ENCODE data around the gene OGFR. TPM values are rescaled to one million over a fixed set of nuclear protein-coding genes. Genes with fewer than 3 reads are reported as not detected.

Gene OGFR
- total and polyA plus RNA-seq, 2 experiments from 2014 or later = 9.9 to 52.2 TPM

DNA sequence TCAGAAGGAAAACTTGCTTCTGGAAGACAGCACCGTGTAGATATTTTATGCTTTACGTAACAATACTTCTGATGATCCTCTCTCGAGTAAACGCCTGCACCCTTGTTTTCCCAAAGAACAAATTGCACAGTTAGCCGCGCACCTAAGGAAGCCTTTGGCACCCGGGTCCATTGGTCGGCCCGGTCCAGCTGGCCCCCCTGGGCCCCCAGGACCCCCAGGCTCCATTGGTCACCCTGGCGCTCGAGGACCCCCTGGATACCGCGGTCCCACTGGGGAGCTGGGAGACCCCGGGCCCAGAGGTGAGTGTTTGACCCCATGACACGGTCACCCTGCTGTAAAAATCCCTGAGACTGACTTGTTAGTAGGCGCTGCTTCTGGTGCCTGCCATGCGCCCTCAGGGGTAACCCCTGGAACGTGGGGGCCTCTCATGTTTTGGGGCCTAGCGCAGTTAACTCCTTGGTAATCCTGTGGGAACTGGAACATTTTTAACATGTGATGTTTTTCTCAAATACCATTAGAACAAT, 32.4 kb downstream of the OGFR start:
- H3F3A ChIP-seq (ENCODE audit: insufficient read depth) = no peaks in the 10 kb centered on the region
- no peaks in the 10 kb centered on the region for H3K27me3 ChIP-seq (replicated peaks; ENCODE audit: insufficient read depth)
- H3K9ac ChIP-seq = no peak overlapping the region
- no peaks in the 10 kb centered on the region for H3K9me3 ChIP-seq (ENCODE audit: low read depth)
- no peaks in the 10 kb centered on the region for H3K36me3 ChIP-seq (ENCODE audit: low read depth)
- no peaks in the 10 kb centered on the region for H3K79me2 ChIP-seq (ENCODE audit: insufficient read depth)
- H3K4me3 ChIP-seq = no peak overlapping the region
- in situ Hi-C loops (cut with MboI) = no loop called here
- no peaks in the 10 kb centered on the region for H3K4me1 ChIP-seq (ENCODE audit: insufficient read depth)
- H3K27ac ChIP-seq = no peak overlapping the region
- no peak for DNase-seq
- TF ChIP-seq EZH2phosphoT487 (IDR thresholded peaks at IDR 0.05; ENCODE audit: insufficient read depth, low read depth) = no peak
- no peak for TF ChIP-seq EZH2 (IDR thresholded peaks at IDR 0.05; ENCODE audit: insufficient read depth, poor library complexity, severe bottlenecking)
- WGBS, 2 experiments (ENCODE audit: low coverage in 1 of 2, low lambda C conversion rate in 2 of 2, missing lambda C conversion rate in 2 of 2) = 83 to 87% methylated on average over 16 to 19 of the region's 19 CpGs
- H3K4me2 ChIP-seq (ENCODE audit: unreplicated experiment) = no peak overlapping the region
- H4K20me1 ChIP-seq (ENCODE audit: insufficient read depth) = no peaks in the 10 kb centered on the region
- no peak overlapping the region for H2AFZ ChIP-seq
- H3K9me2 ChIP-seq (ENCODE audit: insufficient read depth) = no peaks in the 10 kb centered on the region

GRCh38 chr20:62837790-62838127, 33.1 kb downstream of the OGFR start:
- no peaks in the 10 kb centered on the region for H3K9me3 ChIP-seq (ENCODE audit: low read depth)
- H3K27me3 ChIP-seq (replicated peaks; ENCODE audit: insufficient read depth) = no peaks in the 10 kb centered on the region
- in situ Hi-C loops (cut with MboI) = no loop called here
- H3K4me1 ChIP-seq (ENCODE audit: insufficient read depth) = no peaks in the 10 kb centered on the region
- no peaks in the 10 kb centered on the region for H3K79me2 ChIP-seq (ENCODE audit: insufficient read depth)
- H4K20me1 ChIP-seq (ENCODE audit: insufficient read depth) = no peaks in the 10 kb centered on the region
- no peaks in the 10 kb centered on the region for H3K36me3 ChIP-seq (ENCODE audit: low read depth)
- no peak overlapping the region for H3K4me2 ChIP-seq (ENCODE audit: unreplicated experiment)
- no peak overlapping the region for H3K4me3 ChIP-seq
- WGBS, 2 experiments (ENCODE audit: low coverage in 1 of 2, low lambda C conversion rate in 2 of 2, missing lambda C conversion rate in 2 of 2) = 67 to 71% methylated on average over 8 of the region's 8 CpGs
- no peak overlapping the region for H3K9ac ChIP-seq
- no peak for DNase-seq
- no peaks in the 10 kb centered on the region for H3K9me2 ChIP-seq (ENCODE audit: insufficient read depth)
- H2AFZ ChIP-seq = no peak overlapping the region
- TF ChIP-seq EZH2phosphoT487 (IDR thresholded peaks at IDR 0.05; ENCODE audit: insufficient read depth, low read depth) (no peak), EZH2 (IDR thresholded peaks at IDR 0.05; ENCODE audit: insufficient read depth, poor library complexity, severe bottlenecking) (no peak)
- H3F3A ChIP-seq (ENCODE audit: insufficient read depth) = no peaks in the 10 kb centered on the region
- no peak overlapping the region for H3K27ac ChIP-seq

- H3K27me3 ChIP-seq (replicated peaks; ENCODE audit: insufficient read depth) = no peaks in the 10 kb centered on the region
- no peaks in the 10 kb centered on the region for H3K79me2 ChIP-seq (ENCODE audit: insufficient read depth)
- no peaks in the 10 kb centered on the region for H3K4me1 ChIP-seq (ENCODE audit: insufficient read depth)
- peak; percentile 67 for DNase-seq
- no peaks in the 10 kb centered on the region for H3K9me3 ChIP-seq (ENCODE audit: low read depth)
- H3K9ac ChIP-seq = no peak overlapping the region
- H3K4me3 ChIP-seq = no peak overlapping the region
- no peaks in the 10 kb centered on the region for H3K9me2 ChIP-seq (ENCODE audit: insufficient read depth)
- no peaks in the 10 kb centered on the region for H3K36me3 ChIP-seq (ENCODE audit: low read depth)
- WGBS, 2 experiments (ENCODE audit: low coverage in 1 of 2, low lambda C conversion rate in 2 of 2, missing lambda C conversion rate in 2 of 2) = 50 to 51% methylated on average over 27 of the region's 27 CpGs
- TF ChIP-seq EZH2 (IDR thresholded peaks at IDR 0.05; ENCODE audit: insufficient read depth, poor library complexity, severe bottlenecking) (no peak), EZH2phosphoT487 (IDR thresholded peaks at IDR 0.05; ENCODE audit: insufficient read depth, low read depth) (no peak)
- no peak overlapping the region for H2AFZ ChIP-seq
- H3K27ac ChIP-seq = no peak overlapping the region
- no peaks in the 10 kb centered on the region for H3F3A ChIP-seq (ENCODE audit: insufficient read depth)
- no peak overlapping the region for H3K4me2 ChIP-seq (ENCODE audit: unreplicated experiment)
- no peaks in the 10 kb centered on the region for H4K20me1 ChIP-seq (ENCODE audit: insufficient read depth)
- in situ Hi-C loops (cut with MboI) = no loop called here
Observed at GRCh38 chr20:62838128-62838891, 33.7 kb downstream of the OGFR start.

DNA sequence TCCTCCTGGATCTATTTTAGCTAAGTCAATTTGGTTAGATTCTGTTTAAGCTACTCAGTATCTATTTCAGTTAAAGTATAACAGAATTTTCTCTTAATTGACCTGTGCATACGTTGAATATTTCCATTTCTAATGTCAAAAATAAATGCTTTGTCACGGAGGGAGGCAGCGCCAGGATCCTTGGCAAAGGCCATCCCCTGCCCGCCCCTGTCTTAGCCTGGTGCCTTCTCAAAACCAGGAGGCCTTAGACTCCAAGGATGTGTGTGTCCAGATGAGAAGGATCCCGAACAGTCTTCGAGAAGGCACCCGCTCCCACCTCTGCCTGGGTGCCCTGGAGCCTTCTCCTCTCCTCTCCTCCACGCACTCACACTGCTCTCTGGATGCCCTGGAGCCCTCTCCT, 34.6 kb downstream of the OGFR start:
- in situ Hi-C loops (cut with MboI) = no loop called here
- Histone ChIP-seq H3K9me2 (ENCODE audit: insufficient read depth) (no peaks in the 10 kb centered on the region), H3K4me1 (ENCODE audit: insufficient read depth) (no peaks in the 10 kb centered on the region), H3K27me3 (replicated peaks; ENCODE audit: insufficient read depth) (no peaks in the 10 kb centered on the region), H3F3A (ENCODE audit: insufficient read depth) (0 out of 2 replicates have a peak, but pooled peaks cover 5% of the 10 kb centered on the region), H3K4me3 (no peak overlapping the region), H3K4me2 (ENCODE audit: unreplicated experiment) (no peak overlapping the region), H3K9me3 (ENCODE audit: low read depth) (no peaks in the 10 kb centered on the region), H2AFZ (no peak overlapping the region), H3K9ac (no peak overlapping the region), H4K20me1 (ENCODE audit: insufficient read depth) (no peaks in the 10 kb centered on the region), H3K36me3 (ENCODE audit: low read depth) (no peaks in the 10 kb centered on the region), H3K27ac (no peak overlapping the region), H3K79me2 (ENCODE audit: insufficient read depth) (no peaks in the 10 kb centered on the region)
- no peak for TF ChIP-seq EZH2phosphoT487 (IDR thresholded peaks at IDR 0.05; ENCODE audit: insufficient read depth, low read depth)
- TF ChIP-seq EZH2 (IDR thresholded peaks at IDR 0.05; ENCODE audit: insufficient read depth, poor library complexity, severe bottlenecking) = no peak
- no peak for DNase-seq
- whole genome bisulfite sequencing, 2 experiments (ENCODE audit: low coverage in 1 of 2, low lambda C conversion rate in 2 of 2, missing lambda C conversion rate in 2 of 2) = 67 to 68% methylated on average over 8 of the region's 8 CpGs
